ENCODE data around the gene PAX2.

The PAX2 gene

DNA sequence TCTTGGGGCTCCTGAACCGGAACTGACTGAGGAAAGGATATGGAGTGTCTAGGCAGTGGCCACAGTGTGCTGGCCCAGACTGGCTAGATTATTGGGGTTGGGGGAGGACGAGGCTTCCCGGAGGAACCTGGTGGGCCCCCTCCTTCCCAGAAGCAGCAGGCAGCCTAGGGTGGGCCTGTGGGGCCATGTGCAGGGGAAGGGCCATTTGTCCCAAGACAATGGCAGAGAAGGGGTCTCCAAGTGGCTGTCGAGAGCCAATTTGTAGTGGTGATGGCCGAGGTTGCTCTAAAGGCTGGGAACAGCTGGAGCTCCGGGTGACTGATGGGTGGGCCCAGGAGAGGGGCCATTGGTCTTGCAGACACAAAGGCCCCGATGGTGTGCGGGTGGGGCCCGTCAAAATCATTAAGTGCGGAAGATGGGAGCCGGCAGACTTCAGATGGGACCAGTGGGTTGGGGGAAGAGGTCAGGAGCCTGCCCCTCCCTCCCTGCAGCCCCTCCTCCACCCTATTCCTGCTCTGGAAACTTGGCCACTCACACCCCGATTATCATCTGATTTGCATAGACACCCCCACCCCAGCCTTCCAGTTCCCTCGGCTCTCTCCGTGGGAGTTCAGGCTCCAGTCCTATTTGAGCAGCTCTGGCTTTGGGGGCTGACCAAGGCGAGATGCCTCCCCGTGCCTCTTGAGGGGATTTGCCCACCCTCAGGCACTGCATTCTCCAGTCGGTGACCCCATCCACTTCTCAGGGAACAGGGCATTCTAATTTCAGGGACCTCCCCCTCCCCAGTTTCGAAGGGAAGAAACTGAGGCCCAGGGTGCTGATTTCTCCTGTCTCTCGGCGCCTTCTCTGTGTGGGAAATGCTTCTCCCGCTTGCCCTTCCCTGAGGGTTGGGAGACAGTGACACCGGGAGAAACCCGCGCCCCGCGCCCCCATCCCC, 36.0 kb upstream of the PAX2 start:
- no peak for DNase-seq (ENCODE audit: low read depth)
- TF ChIP-seq CTCF (conservative IDR thresholded peaks at IDR 0.05; ENCODE audit: low read depth, low read length) = no peak
- no peak overlapping the region for H3K4me3 ChIP-seq (ENCODE audit: low read length)

DNA sequence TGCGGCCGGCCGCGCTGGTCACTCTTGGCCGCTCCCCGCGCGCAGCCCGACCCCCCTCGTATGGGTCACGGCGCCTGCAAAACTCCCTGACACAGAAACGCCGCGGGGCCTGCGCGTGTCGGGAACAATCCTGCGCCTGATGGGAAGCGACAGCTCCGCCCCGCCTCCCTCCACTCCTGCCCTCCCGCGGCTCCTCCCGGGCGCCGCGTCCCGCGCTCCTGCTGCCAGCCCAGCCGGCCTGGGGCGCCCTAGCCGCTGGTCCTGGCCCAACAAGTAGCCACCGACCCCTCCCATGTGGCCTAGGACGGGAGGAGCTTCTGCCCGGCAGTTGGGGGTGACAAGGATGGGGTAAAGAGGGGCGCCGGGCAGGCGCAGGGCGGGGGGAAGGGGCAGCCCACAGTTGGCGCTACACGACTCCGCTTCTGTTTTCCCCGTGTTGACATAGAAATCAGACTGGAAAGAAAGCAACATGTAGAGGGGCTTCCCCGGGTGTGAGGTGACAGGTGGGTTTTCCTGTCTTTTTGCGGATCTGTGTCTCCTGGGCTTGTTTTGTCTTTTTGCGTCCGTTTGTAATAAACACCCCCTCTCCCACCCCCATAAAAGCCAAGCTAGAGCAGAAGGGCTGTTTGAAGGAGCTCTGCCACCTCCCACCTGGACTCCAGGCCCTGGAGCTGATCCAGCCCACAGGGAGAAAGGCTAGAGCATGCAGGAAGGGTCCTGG, 35.1 kb upstream of the PAX2 start:
- no peak for DNase-seq (ENCODE audit: low read depth)
- no peak for TF ChIP-seq CTCF (conservative IDR thresholded peaks at IDR 0.05; ENCODE audit: low read depth, low read length)
- H3K4me3 ChIP-seq (ENCODE audit: low read length) = no peak overlapping the region

- no peak for DNase-seq (ENCODE audit: low read depth)
- no peak for TF ChIP-seq CTCF (conservative IDR thresholded peaks at IDR 0.05; ENCODE audit: low read depth, low read length)
- no peak overlapping the region for H3K4me3 ChIP-seq (ENCODE audit: low read length)
These were observed 32.1 kb upstream of the PAX2 start for GRCh38 chr10:100713049-100713858.

GRCh38 chr10:100713859-100714565, 31.4 kb upstream of the PAX2 start:
- no peak for DNase-seq (ENCODE audit: low read depth)
- H3K4me3 ChIP-seq (ENCODE audit: low read length) = no peak overlapping the region
- no peak for TF ChIP-seq CTCF (conservative IDR thresholded peaks at IDR 0.05; ENCODE audit: low read depth, low read length)

- no peak for TF ChIP-seq CTCF (conservative IDR thresholded peaks at IDR 0.05; ENCODE audit: low read depth, low read length)
- no peak overlapping the region for H3K4me3 ChIP-seq (ENCODE audit: low read length)
- no peak for DNase-seq (ENCODE audit: low read depth)
These were observed 30.8 kb upstream of the PAX2 start for GRCh38 chr10:100714566-100714950.

GRCh38 chr10:100715101-100715444, 30.3 kb upstream of the PAX2 start:
- DNase-seq (ENCODE audit: low read depth) = no peak
- no peak overlapping the region for H3K4me3 ChIP-seq (ENCODE audit: low read length)
- TF ChIP-seq CTCF (conservative IDR thresholded peaks at IDR 0.05; ENCODE audit: low read depth, low read length) = no peak

Data from retinal pigment epithelial cell (primary cell).